ENCODE results near the gene ZNF436.

GRCh38 chr1:23370709-23371584 lies 1.3 kb upstream of the ZNF436 start:
- TF ChIP-seq CTCF (IDR thresholded peaks at IDR 0.05; ENCODE audit: borderline replicate concordance, extremely low read depth, low read length, poor library complexity, severe bottlenecking) (no peak), EZH2 (IDR thresholded peaks at IDR 0.05; ENCODE audit: borderline replicate concordance, low read depth, low read length, severe bottlenecking) (no peak)
